Hematopoietic multipotent progenitor cell treated with erythropoietin and hydrocortisone succinate and interleukin-3 and kit ligand, for 6 days (in vitro differentiated cells): Measurements from ENCODE around the gene BCAT1.
"Not testable (repeated sequence)": the region's sequence is repeated elsewhere in the genome, so short reads cannot be mapped to it uniquely, and the experiment has no call there.

Experiments used
- DNase-seq: peaks from one replicate; pipeline ENCODE4 v3.0.0-alpha.2; 2015

The BCAT1 gene

DNA sequence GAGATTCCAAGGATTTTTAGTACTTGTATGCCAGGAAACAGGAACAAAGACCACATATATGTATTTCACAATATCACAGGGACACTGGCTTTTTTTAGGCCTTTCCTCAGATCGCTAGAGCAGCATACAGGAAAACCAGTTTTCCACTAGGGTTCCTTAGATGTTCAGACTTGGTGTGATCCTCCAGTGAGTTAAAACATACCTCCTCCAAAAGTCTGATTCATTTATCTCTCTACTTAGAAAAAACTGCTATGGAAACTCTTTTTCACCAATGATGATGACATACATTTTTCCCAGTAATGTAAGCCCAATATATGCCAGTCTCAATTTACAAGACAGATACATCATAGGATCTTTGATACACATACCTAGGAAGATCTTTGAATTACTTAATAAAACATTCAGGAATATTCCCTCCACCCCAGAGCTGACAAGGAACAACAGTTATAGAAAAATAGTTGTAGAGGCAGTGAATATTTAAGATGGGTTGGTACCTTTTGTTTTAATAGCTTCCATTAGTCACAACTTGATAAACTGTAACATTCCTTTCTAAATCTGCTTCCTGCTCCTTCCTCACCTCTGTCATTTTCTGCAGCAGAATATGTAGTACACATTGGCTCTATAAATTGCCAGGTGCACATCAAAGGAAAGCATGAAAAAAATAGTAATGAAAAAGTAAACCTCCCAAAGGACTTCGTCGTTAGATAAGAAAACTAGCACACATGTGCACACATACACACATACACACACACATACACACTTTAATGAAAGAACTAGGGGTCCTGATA is 27.5 kb downstream of the BCAT1 start:
- no peak for DNase-seq

- DNase-seq = no peak
Measured at GRCh38 chr12:24920141-24920540, 28.8 kb downstream of the BCAT1 start.

- no peak for DNase-seq
Measured at GRCh38 chr12:24919346-24920001, 29.4 kb downstream of the BCAT1 start.

DNA sequence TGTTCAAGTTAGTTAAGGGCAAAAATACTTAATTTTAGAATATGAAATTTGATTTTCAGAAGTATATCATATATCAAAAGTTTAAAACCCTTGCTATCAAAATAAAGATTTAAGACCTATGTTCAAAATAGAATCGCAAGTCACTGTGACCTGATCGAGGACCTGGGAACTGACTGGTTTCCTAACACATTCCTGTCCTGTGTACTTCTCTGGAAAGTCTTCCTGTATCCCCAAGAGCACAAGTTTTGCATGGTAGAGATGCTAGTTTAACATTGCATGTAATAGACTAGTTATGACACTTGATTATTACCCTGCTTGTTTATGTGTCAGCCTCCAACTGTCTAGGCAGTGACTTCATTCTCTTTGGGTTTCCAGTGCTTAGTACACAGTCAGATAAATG is 30.3 kb downstream of the BCAT1 start:
- no peak for DNase-seq

GRCh38 chr12:24915501-24915900 is 33.4 kb downstream of the BCAT1 start:
- DNase-seq = no peak

GRCh38 chr12:24913953-24914352 is 34.9 kb downstream of the BCAT1 start:
- DNase-seq = no peak

GRCh38 chr12:24913130-24913529 is 35.8 kb downstream of the BCAT1 start:
- no peak for DNase-seq

DNA sequence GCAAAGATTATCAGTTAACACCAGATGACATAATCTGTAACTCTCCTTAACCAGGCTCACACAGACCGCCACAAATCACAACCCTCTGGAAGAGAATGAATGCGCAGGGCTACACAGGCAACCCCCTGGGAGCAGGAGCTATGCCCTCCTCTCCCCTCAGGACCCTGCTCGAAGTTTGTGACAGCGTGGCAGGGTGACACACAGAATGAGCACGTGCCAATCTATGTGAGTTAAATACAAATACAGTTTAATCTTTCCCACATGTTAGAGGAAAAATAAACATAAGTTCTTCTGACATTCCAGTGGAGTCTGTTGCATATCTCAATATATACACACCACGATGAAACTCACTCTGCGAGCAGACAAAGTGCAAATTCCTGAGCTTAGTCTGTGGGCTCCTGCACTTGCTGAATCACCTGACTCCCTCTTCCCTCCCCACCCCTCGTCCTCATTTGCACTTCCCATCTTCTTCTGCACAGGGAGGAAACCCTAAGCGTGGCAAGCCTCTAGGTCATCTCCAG is 37.6 kb downstream of the BCAT1 start:
- peak; percentile 61 for DNase-seq

GRCh38 chr12:24910192-24910591 is 38.7 kb downstream of the BCAT1 start:
- not testable (repeated sequence) for DNase-seq

DNA sequence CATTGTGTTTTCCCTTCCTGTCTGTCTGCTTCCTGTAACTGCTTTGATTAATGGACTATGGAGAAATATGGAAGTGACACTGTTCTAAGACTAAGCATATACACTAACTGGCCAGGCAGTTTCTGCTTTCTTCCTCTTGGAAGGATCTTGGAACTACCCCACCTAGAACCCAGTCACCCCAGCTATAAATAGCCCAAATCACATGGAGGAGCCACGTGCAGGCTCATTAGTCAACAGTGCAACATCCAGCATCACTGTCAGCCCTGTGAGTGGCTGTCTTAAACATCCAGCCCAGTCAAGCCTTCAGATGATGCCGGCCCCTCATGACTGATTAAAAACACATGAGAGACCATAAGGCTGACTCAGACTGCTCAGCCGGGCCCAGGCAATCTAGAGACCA is 39.2 kb downstream of the BCAT1 start:
- no peak for DNase-seq

DNA sequence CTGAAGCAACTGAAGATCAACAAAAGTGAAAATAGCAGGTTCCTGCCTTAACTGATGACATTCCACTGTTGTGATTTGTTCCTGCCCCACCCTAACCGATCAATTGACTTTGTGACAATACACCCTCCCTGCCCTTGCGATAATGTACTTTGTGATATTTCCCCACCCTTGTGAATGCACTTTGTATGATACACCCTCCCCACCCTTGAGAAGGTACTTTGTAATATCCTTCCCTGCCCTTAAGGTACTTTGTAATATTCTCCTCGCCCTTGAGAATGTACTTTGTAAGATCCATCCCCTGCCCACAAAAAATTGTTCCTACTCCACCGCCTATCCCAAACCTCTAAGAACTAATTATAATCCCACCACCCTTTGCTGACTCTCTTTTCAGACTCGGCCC is 41.4 kb downstream of the BCAT1 start:
- no peak for DNase-seq

GRCh38 chr12:24906141-24906540 is 42.8 kb downstream of the BCAT1 start:
- no peak for DNase-seq

DNA sequence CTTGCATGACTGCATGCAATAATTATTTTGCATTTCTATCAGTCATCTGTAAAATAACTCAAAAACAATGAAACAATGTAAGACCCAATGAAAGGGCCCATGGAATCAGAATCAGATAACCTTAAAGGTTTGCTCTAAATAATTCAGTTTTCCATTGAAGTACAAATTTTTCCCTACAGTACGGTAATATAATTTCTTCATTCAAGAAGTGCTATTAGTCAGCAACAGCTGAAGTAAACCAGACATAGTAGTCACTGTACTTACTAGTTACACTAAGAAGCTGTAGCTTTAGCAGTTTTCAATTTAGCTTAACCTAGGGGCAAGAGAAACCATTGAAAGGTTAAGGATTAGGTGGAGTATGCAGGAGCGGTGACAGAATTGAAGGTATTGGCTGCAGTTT is 43.5 kb downstream of the BCAT1 start:
- no peak for DNase-seq

GRCh38 chr12:24904871-24905270 is 44.0 kb downstream of the BCAT1 start:
- no peak for DNase-seq

- DNase-seq = peak; percentile 72
Measured at GRCh38 chr12:24903329-24904088, 45.4 kb downstream of the BCAT1 start.

DNA sequence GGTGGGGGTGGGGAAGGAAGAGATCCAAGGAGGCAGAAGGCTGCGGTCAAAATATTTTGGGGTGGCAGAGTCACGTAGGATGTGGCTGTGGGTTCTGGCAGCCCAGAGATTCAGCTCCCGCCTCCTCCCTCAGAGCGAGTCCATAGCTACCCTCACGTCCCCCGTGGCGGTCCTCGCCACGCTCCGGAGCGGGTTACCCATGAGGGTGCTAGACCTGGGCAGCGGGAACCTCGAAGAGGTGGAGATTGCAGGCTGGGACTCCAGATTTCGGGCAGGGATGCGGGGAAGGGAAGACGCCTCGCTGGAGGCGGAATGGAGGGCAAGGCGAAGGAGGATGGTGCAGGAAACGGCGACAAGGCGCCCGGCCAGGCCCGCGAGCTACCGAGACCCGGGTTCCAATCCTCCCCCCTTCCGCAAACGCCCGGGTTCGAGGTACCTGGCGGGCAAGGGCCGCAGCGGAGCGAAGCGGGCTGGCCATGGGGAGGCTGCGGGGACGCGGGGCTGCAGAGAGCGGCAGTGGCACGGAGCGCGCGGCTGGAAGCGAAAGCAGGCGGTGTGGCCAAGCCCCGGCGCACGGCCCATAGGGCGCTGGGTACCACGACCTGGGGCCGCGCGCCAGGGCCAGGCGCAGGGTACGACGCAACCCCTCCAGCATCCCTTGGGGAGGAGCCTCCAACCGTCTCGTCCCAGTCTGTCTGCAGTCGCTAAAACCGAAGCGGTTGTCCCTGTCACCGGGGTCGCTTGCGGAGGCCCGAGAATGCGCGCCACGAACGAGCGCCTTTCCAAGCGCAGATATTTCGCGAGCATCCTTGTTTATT is 46.2 kb downstream of the BCAT1 start:
- DNase-seq = peak; percentile 53

GRCh38 chr12:24901576-24902461 is 47.1 kb downstream of the BCAT1 start:
- peak; percentile 38 for DNase-seq

- no peak for DNase-seq
Measured at GRCh38 chr12:24900196-24900595, 48.7 kb downstream of the BCAT1 start.

- DNase-seq = no peak
Measured at GRCh38 chr12:24899503-24900075, 49.3 kb downstream of the BCAT1 start.

GRCh38 chr12:24898606-24899005 is 50.3 kb downstream of the BCAT1 start:
- DNase-seq = no peak

- peak; percentile 19 for DNase-seq
Measured at GRCh38 chr12:24898185-24898584, 50.7 kb downstream of the BCAT1 start.
